Peyer's patch (tissue), 4 donors: ENCODE results near the gene SH3PXD2B.

Experiments
- POLR2A ChIP-seq, 2 donors: fragments of 450-650 bp; IDR thresholded peaks; one replicate each; pipeline ENCODE4 v1.5.1; 2017; ENCODE audit warnings: antibody characterized with exemption in 2 of 2, mild to moderate bottlenecking in 2 of 2, moderate library complexity in 2 of 2
- TF ChIP-seq, protein P1 (sequence below), 6 experiments: fragments of 450-650 bp in 4 of 6; fragments of 200-600 bp in 2 of 6; sonication (generic) in 1 of 6; IDR thresholded peaks; one replicate each; pipeline ENCODE4 v1.5.1; 2017 to 2019; ENCODE audit warnings: antibody characterized with exemption in 6 of 6, mild to moderate bottlenecking in 3 of 6, moderate library complexity in 1 of 6

DNA sequence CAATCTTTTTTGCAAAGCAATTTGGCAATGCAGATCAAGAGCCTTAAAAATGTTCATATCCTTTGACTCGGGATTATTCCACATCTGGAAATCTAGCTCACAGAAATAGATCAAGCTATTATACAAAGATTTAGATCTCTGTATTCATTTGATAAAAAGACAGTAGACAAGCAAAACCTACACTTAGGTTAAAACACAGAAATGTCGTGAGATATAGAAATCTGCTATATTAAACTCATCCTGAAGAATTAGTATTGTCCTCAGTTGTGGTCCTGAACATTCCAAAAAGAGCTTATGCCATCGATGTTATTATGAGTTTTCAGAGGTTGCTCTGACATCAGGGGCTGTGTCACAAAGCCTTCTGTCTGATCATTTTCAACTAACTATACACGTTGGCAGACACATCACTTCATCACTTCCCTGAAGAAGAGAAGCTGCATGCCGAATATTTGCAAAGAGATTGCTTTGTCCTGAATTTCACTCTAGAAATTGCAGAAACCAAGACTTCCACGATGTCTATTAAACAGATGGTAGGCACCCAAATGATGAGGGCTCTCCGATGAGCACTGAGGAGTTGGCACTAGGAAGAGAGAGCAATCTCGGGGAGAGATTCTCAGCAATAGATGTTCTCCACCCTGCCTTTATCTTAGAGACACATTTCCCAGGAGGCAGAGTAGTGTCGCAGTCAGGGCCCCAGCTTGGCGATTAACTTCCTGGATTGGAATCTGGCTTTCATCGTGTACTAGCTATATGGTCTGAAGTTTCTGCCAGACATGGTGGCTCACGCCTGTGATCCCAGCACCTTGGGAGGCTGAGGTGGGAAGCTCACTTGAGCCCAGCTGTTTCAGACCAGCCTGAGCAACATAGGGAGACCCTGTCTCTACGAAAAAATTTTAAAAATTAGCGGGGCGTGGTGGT is 168.8 kb downstream of the SH3PXD2B start:
- TF ChIP-seq, protein P1, sequence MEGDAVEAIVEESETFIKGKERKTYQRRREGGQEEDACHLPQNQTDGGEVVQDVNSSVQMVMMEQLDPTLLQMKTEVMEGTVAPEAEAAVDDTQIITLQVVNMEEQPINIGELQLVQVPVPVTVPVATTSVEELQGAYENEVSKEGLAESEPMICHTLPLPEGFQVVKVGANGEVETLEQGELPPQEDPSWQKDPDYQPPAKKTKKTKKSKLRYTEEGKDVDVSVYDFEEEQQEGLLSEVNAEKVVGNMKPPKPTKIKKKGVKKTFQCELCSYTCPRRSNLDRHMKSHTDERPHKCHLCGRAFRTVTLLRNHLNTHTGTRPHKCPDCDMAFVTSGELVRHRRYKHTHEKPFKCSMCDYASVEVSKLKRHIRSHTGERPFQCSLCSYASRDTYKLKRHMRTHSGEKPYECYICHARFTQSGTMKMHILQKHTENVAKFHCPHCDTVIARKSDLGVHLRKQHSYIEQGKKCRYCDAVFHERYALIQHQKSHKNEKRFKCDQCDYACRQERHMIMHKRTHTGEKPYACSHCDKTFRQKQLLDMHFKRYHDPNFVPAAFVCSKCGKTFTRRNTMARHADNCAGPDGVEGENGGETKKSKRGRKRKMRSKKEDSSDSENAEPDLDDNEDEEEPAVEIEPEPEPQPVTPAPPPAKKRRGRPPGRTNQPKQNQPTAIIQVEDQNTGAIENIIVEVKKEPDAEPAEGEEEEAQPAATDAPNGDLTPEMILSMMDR (IDR thresholded peaks at IDR 0.05): no peak
- TF ChIP-seq POLR2A (IDR thresholded peaks at IDR 0.05): no peak
